ENCODE results near the gene SSBP2. TPM values are rescaled to one million over a fixed set of nuclear protein-coding genes. Genes with fewer than 3 reads are reported as not detected.

The SSBP2 gene
- total RNA-seq = 4.1 and 4.5 TPM in 2 replicates

GRCh38 chr5:81751009-81751835 is at the start of gene SSBP2:
TSS of gene SSBP2 (minus strand) at chr5:81751097. CDS start at chr5:81751042, 55 bp downstream.

GRCh38 chr5:81393783-81394718 is 356.8 kb downstream of the SSBP2 start, which contains the start of gene ACOT12:
TSS of gene ACOT12 (minus strand) at chr5:81394134. CDS start at chr5:81394114, 20 bp downstream.

Other genes starting within 250 kb of the SSBP2 start
- gene ATG10, start 220.9 kb upstream of the SSBP2 start, total RNA-seq = 10.0 and 11.7 TPM in 2 replicates

Measured in epithelial cell of umbilical artery (primary cell).